GM18907 (cell line): Measurements from ENCODE around the gene KRTAP4-6.
"Not testable (repeated sequence)": the region's sequence is repeated elsewhere in the genome, so short reads cannot be mapped to it uniquely, and the experiment has no call there.

ENCODE experiments used
- ATAC-seq: cut with Tn5 transposase; IDR thresholded peaks from one replicate; pipeline ENCODE4 v1.9.1; 2021; ENCODE audit warnings: mild to moderate bottlenecking, moderate library complexity; ENCODE audit not compliant: unreplicated experiment

KRTAP4-6 gene

DNA sequence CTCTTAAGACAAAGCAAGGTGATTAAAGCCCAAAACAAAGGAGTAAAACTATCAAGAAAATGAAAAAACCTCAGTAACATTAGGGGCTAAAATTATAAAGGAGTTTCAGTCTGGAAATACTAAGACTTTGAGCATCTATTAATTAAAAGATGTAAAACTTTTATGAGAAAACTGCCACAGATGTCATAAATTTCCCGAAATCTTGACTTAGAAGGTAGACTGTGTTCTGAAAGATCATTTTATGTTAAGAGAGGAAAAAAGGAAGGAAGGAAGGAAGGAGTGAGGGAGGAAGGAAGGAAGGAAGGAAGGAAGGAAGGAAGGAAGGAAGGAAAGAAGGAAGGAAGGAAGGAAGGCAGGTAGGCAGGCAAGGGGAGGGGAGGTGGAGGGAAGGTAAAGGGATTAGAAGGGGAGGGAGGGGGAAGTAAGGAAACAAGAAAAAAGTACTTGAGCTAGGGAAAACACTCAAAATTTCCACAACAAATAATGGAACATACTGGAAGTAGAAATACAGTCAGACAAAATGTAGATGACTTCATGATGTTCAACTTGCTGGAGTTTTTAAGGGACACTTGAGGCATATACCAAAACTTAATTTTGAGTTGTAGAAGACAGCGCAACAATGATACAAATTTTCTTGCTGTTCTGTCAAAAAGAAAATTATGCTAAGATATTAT, 7.3 kb upstream of the KRTAP4-6 start:
- ATAC-seq = no peak

GRCh38 chr17:41145261-41145660, 4.9 kb upstream of the KRTAP4-6 start:
- ATAC-seq = no peak

- ATAC-seq = no peak
Measured at GRCh38 chr17:41144846-41145245, 4.5 kb upstream of the KRTAP4-6 start.

DNA sequence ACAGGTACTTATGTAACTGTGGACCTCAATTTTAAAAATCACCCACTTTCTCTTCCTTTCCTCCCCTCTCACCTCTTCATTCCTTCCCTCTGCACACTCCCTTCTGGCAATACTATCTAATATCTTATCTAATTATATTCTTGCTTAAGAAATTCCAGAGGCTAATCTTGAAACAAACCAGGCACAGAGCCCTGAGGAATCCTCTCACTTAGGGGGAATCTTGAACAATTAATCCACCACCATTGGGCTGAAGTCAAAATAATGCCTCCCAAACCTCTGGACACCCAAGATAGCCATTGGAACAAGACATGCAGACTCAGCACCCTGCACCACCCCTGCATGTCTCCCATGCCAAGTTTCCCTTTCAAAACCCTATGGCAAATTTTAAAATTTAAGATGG, 1.0 kb upstream of the KRTAP4-6 start:
- no peak for ATAC-seq

GRCh38 chr17:41139865-41140264, 479 bp downstream of the KRTAP4-6 start:
- ATAC-seq = not testable (repeated sequence)

GRCh38 chr17:41133880-41134735, 6.2 kb downstream of the KRTAP4-6 start:
- ATAC-seq = no peak

GRCh38 chr17:41131979-41132378, 8.4 kb downstream of the KRTAP4-6 start:
- no peak for ATAC-seq

DNA sequence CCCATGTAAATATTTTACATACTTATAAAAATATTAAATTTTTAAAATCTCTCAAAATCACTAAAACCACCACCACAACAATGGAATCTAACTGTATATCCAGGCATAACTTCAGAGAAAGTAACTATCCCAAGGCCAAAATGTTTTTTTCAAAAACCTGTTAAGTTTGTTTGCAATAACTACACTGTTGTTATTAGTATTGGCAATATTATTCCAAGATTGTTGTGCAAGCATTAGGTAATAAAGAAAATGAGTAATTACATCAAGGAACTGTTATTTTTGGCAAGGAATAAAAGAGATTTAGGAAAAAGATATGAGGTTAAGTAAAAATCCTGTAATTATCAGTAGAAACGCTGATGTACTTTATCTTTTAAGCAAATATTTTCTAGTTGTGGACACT, 13.0 kb downstream of the KRTAP4-6 start:
- no peak for ATAC-seq

DNA sequence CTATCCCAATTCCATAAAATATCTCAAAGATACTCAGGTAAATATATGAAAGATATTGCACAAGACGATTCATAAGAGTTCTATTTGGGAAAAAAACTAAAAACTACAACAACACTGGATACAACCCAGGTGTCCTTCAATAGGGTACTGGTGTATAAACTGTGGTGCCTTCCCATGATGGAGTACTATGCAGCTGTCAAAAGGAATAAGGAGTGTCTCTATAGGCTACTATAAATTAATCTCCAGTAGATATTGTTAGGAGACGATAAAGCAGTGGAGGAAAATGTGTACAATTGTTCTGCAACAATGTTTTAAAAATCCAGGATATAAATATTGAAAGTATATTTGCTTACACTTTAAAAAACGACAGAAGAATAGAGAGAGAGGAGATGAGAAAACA, 13.9 kb downstream of the KRTAP4-6 start:
- no peak for ATAC-seq

GRCh38 chr17:41125064-41125463, 15.3 kb downstream of the KRTAP4-6 start:
- no peak for ATAC-seq

GRCh38 chr17:41123991-41124371, 16.4 kb downstream of the KRTAP4-6 start, which contains the start of gene KRTAP4-12:
TSS of gene KRTAP4-12 (minus strand) at chr17:41124182. CDS start at chr17:41124122, 60 bp downstream.
- not testable (repeated sequence) for ATAC-seq

- not testable (repeated sequence) for ATAC-seq
Measured at GRCh38 chr17:41123292-41123990, 16.9 kb downstream of the KRTAP4-6 start.

DNA sequence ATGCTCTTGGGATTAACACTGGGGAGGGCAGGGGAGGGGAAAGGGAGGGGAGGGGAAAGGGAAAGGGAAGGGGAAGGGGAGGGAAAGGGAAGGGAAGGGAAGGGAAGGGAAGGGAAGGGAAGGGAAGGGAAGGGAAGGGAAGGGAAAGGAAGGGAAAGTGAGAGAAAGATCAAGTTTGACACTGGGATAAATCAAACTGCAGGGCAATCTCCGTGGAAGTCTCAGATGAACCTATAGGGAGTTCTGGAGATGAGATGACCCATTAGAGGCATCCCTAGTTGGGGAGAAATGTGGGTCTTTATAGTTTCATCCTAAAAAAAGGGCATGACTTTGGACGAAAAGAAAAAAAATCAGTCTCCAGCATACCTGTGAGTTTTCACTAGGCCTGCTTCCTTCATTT, 18.6 kb downstream of the KRTAP4-6 start:
- ATAC-seq = no peak

DNA sequence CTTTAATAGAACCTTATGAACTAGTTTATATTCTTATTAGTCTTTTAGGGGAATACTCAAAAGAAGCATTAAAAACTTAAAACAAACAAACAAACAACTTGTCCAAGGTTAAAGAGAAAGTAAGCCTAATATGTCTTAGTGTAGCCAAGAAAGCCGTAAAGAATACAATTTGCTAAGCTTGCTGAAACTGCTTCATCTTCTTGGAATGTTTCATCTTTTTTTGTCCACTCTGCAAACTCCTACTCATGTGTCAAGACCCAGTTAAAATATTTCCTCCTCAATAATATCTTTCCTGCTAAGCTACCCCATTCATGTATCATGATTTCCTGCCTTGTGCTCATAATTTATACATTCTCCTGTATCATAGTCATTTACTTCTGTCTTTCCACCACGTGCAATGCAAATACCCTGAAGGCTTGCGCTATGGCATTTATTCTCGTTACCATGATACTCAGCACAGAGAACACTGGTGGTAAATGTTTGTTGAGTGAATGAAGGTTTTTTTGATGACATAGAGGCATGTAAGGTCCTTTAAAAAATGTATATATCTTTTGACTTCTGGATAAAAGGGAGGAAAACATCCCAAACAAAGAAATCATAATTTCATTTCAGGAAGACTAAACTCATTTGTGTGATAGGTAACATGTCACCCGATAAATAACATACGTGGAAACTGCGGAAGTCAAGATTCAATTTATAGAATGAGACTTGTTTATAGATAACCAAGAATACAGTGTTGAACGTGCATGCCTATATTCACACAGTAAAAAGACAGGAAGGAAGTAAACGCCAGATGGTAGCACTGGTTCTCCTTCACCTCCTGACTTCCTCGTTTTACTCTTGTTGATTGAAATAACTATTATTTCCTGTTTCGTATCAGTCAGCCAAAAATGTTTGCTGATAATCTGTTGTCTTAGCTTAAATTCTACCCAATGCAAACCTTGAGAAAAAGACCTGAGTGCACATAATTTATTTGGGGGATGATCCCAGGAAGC, 20.4 kb downstream of the KRTAP4-6 start:
- ATAC-seq = not testable (repeated sequence)

GRCh38 chr17:41118721-41119120, 21.6 kb downstream of the KRTAP4-6 start:
- ATAC-seq = no peak

DNA sequence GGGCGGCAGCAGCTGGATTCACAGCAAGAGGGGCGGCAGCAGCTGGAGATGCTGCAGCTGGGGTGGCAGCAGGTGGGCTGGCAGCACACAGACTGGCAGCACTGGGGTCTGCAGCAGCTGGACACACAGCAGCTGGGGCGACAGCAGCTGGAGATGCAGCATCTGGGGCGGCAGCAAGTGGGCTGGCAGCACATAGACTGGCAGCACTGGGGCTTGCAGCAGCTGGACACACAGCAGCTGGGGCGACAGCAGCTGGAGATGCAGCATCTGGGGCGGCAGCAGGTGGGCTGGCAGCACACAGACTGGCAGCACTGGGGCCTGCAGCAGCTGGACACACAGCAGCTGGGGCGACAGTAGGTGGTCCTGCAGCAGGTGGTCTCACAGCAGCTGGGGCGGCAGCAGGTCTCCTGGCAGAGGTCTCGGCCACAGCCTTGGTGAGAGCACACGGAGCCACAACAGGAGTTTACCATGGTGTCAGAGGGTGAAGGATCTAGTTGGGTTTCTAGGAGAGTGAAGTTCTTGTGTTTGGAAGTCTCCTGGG, 22.4 kb downstream of the KRTAP4-6 start, which contains the start of gene KRTAP4-11:
Gene KRTAP4-11, minus strand, starts transcription at position 528 of the 541 bp plus-strand sequence. Its CDS starts 58 bp downstream, at position 470.
- not testable (repeated sequence) for ATAC-seq

DNA sequence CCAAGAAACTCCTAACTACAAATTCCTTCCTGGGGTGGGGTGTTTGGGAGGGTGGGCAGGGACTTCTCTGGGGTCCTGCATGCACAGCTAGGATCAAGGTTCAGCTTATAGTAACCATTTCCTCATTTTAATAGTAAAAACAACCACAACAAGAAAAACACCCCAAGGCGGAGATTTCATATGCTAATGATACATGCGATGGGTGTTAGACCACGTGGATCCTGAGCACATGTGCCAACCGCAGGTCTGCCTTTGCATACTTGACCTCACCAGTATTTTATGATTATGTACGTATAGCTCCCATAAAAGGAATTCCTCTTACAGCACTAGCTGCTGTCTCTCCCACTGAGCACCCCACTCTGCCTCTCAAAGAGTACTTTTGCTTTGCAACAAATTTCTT, 24.0 kb downstream of the KRTAP4-6 start:
- ATAC-seq = no peak

DNA sequence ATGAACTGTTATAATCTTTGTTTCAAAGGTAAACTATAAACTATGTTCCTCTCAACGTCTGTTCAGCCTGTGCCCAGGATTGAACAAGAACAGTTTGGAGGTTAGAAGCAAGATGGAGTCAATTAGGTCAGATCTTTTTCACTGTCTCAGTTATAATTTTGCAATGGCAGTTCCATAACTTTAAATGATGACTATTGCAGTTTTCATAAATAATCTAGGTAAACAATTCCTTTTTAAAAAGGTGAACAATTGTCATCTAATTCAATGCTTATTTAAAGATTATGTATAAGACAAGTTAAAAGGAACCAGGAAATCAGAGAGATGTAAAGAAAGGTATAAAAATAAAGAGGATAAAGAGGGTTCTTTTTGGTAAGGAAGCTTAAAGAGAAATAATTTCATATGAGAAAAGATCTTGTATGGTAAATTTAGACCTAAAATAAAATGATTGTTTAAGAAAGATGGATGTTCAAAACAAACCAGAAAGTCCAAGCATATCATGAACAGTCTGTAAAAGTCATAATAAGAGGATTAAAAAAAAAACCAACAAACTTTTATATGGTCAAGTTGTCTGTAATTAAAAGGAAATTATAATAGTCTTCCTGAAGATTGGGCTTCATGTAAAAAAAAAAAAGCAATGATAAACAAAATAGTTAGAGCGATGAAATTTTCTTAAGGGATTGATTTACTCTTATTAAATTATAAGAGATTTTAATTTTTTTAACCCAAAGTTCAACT, 29.0 kb downstream of the KRTAP4-6 start:
- no peak for ATAC-seq

DNA sequence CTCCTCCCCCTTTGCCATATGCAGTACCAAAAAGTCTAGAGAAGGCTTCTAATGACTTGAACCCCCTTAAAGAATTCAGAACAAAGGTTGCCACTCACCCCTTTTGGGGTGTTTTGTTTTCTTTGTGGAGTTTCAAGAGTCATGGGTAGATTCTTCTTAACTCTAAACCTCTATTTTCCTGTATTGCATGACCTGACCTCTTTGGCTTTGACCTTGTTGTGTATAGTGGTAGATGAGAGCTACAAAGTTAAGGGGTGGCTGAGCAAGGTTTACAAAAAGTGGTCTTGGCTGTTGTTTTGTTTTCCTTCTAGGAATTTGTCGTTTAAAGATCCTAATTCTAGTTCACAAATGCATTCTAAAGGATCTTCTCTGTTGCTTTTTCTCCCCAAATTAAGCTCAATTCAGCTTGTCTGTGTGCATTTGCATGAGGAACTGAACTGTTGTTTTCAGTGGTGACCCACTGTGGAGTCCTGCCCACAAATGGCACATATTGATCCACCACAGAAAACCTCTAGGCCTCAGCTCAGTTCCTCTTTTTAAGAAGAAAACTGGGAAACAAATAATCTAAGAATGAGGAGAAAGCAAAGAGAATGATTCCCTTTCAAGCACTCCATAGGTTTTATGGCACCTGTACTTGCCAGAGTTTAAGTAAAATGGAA, 31.5 kb downstream of the KRTAP4-6 start:
- ATAC-seq = not testable (repeated sequence)
